IMR-90 (cell line): ENCODE results near the gene FOXD4L3. TPM values are rescaled to one million over a fixed set of nuclear protein-coding genes. Genes with fewer than 3 reads are reported as not detected.
"Not testable (repeated sequence)": the region's sequence is repeated elsewhere in the genome, so short reads cannot be mapped to it uniquely, and the experiment has no call there.

ENCODE experiments used
- ATAC-seq: fragments of 200-7000 bp; cut with Tn5 transposase; 2 replicates; pipeline ENCODE4 v1.9.1; 2020; ENCODE audit warnings: low read depth, mild to moderate bottlenecking, moderate library complexity
- BruUV-seq: library from RNA; stranded (reverse); fragments of 400-500 nt; replicated peaks from 2 replicates; lab custom pipeline; 2021; lab: Mats Ljungman, UMichigan
- CTCF ChIA-PET: fragments of 300-600 bp; formaldehyde crosslinking; extraction: SDS; loops from one replicate; lab custom pipeline; 2021; ENCODE audit warnings: antibody characterized with exemption; lab: Yijun Ruan, JAX
- POLR2A ChIA-PET: fragments of 300-600 bp; sonication (Branson Sonifier 250); formaldehyde crosslinking; loops from one replicate; lab custom pipeline; 2022; ENCODE audit warnings: antibody characterized with exemption; ENCODE audit not compliant: unreplicated experiment; lab: Charles Lee
- DNase-seq: peaks from one replicate; pipeline ENCODE4 v3.0.0; 2013
- H2AFZ ChIP-seq: replicated peaks from 2 replicates; pipeline ENCODE3; 2013; ENCODE audit warnings: low read length, mild to moderate bottlenecking; ENCODE audit not compliant: poor library complexity
- H2AK5ac ChIP-seq: 2 replicates; pipeline ENCODE4 v1.6.1; 2013; ENCODE audit warnings: low read depth, low read length, inconsistent platforms
- H2AK9ac ChIP-seq: replicated peaks from 2 replicates; pipeline ENCODE3; 2013; ENCODE audit warnings: mild to moderate bottlenecking, low read depth, low read length, moderate library complexity; ENCODE audit not compliant: poor library complexity
- H2BK120ac ChIP-seq: 2 replicates; pipeline ENCODE4 v1.6.1; 2013; ENCODE audit warnings: low read depth, low read length, inconsistent platforms
- H2BK15ac ChIP-seq: 3 replicates; pipeline ENCODE4 v1.6.1; 2013; ENCODE audit warnings: low read depth, low read length, inconsistent platforms
- H2BK20ac ChIP-seq: 2 replicates; pipeline ENCODE4 v1.6.1; 2013; ENCODE audit warnings: low read depth, mild to moderate bottlenecking, inconsistent platforms, low read length, moderate library complexity
- H2BK5ac ChIP-seq: 2 replicates; pipeline ENCODE4 v1.6.1; 2013; ENCODE audit warnings: mild to moderate bottlenecking, low read depth, low read length, inconsistent platforms; ENCODE audit not compliant: poor library complexity, severe bottlenecking
- H3K14ac ChIP-seq: replicated peaks from 2 replicates; pipeline ENCODE4 v1.6.1; 2013; ENCODE audit warnings: low read depth, low read length, inconsistent platforms
- H3K18ac ChIP-seq: 2 replicates; pipeline ENCODE4 v1.6.1; 2013; ENCODE audit warnings: low read depth, low read length, control low read depth
- H3K23ac ChIP-seq: 2 replicates; pipeline ENCODE4 v1.6.1; 2013; ENCODE audit warnings: low read depth, low read length, inconsistent platforms
- H3K27ac ChIP-seq: 2 replicates; pipeline ENCODE4 v1.5.1; 2013; ENCODE audit warnings: mild to moderate bottlenecking, control low read depth, low read length; ENCODE audit not compliant: insufficient read depth
- H3K27me3 ChIP-seq: 2 replicates; pipeline ENCODE4 v1.6.1; 2013; ENCODE audit warnings: low read length; ENCODE audit not compliant: control insufficient read depth, insufficient read depth
- H3K36me3 ChIP-seq: 2 replicates; pipeline ENCODE4 v1.6.1; 2013; ENCODE audit warnings: low read length, mixed read lengths; ENCODE audit not compliant: control insufficient read depth, insufficient read depth
- H3K4ac ChIP-seq: 2 replicates; pipeline ENCODE4 v1.6.1; 2013; ENCODE audit warnings: low read depth, low read length, inconsistent platforms
- H3K4me1 ChIP-seq: 2 replicates; pipeline ENCODE4 v1.6.1; 2013; ENCODE audit warnings: low read length, mixed read lengths; ENCODE audit not compliant: control insufficient read depth, insufficient read depth
- H3K4me2 ChIP-seq: 2 replicates; pipeline ENCODE4 v1.6.1; 2013; ENCODE audit warnings: low read depth, mild to moderate bottlenecking, control low read depth, low read length, moderate library complexity
- H3K4me3 ChIP-seq: 2 replicates; pipeline ENCODE4 v1.5.1; 2013; ENCODE audit warnings: low read depth, mild to moderate bottlenecking, control low read depth, low read length, moderate library complexity; ENCODE audit not compliant: insufficient read depth
- H3K56ac ChIP-seq: 2 replicates; pipeline ENCODE4 v1.6.1; 2013; ENCODE audit warnings: low read length, inconsistent platforms; ENCODE audit not compliant: insufficient read depth; ENCODE audit errors: extremely low read depth
- H3K79me1 ChIP-seq, 2 experiments: 2 replicates each; pipeline ENCODE4 v1.6.1; 2013; ENCODE audit warnings: low read length in 2 of 2, inconsistent platforms in 1 of 2, low read depth in 1 of 2
- H3K9ac ChIP-seq: 2 replicates; pipeline ENCODE4 v1.6.1; 2013; ENCODE audit warnings: low read depth, low read length, control low read depth
- H3K9me1 ChIP-seq: 2 replicates; pipeline ENCODE4 v1.6.1; 2013; ENCODE audit warnings: low read length, inconsistent platforms; ENCODE audit not compliant: insufficient read depth
- H3K9me3 ChIP-seq: 2 replicates; pipeline ENCODE4 v1.6.1; 2013; ENCODE audit warnings: low read length; ENCODE audit not compliant: control insufficient read depth, insufficient read depth
- H4K20me1 ChIP-seq: 2 replicates; pipeline ENCODE4 v1.6.1; 2013; ENCODE audit warnings: low read length, inconsistent platforms; ENCODE audit not compliant: insufficient read depth
- H4K5ac ChIP-seq: 2 replicates; pipeline ENCODE4 v1.6.1; 2013; ENCODE audit warnings: mild to moderate bottlenecking, low read depth, low read length, control low read depth
- H4K8ac ChIP-seq, 2 experiments: 2 replicates each; pipeline ENCODE4 v1.6.1; 2013; ENCODE audit warnings: low read depth in 2 of 2, low read length in 2 of 2, control low read depth in 1 of 2, inconsistent platforms in 1 of 2
- H4K91ac ChIP-seq: 2 replicates; pipeline ENCODE4 v1.6.1; 2013; ENCODE audit warnings: low read depth, low read length, inconsistent platforms; ENCODE audit not compliant: insufficient read depth
- WGBS, 2 experiments: methylation state at CpG; one replicate each; pipeline versions ENCODE4 v1.1.5 to v1.1.7; 2013; ENCODE audit warnings: missing lambda C conversion rate in 2 of 2; ENCODE audit not compliant: insufficient read length in 1 of 2; ENCODE audit errors: extremely low coverage in 2 of 2; 5-methylcytosine and 5-hydroxymethylcytosine counted together
- dilution Hi-C: fragments of 300-500 bp; cut with HindIII; formaldehyde crosslinking; loops from one replicate; pipeline ENCODE4 v1.14.3; 2018; ENCODE audit warnings: low sequenced_read_pairs; ENCODE audit not compliant: unreplicated experiment
- in situ Hi-C: fragments of 300-500 bp; cut with MboI; formaldehyde crosslinking; loops from 3 replicates; pipeline ENCODE4 v1.14.3; 2019; ENCODE audit warnings: low sequenced_read_pairs, inconsistent platforms, mixed read lengths
- intact Hi-C: fragments of 100-400 bp; cut with micrococcal nuclease; formaldehyde crosslinking; loops from 2 replicates; pipeline ENCODE4 v1.10.0; 2022
- polyA plus RNA-seq, 3 experiments: library from polyadenylated mRNA; depleted of rRNA; stranded (reverse); fragments of >200 nt; gene quantifications; 2 replicates each; pipeline ENCODE4 v1.2.3, GENCODE V29; 2012; ENCODE audit warnings: low replicate concordance in 1 of 3
- total RNA-seq: library from RNA; depleted of rRNA; stranded (reverse); fragments of >200 nt; gene quantifications from 2 replicates; pipeline ENCODE4 v1.2.3, GENCODE V29; 2012

Gene FOXD4L3
- total and polyA plus RNA-seq, 2 of the 4 experiments (the other 2 are of a cell fraction): not detected

- DNase-seq, H2BK120ac ChIP-seq, dilution Hi-C loops, H2AK5ac ChIP-seq, H3K4ac ChIP-seq, POLR2A ChIA-PET, H4K8ac ChIP-seq, H2AFZ ChIP-seq, H3K79me1 ChIP-seq, in situ Hi-C loops, CTCF ChIA-PET, H3K9me3 ChIP-seq, H3K4me1 ChIP-seq, ATAC-seq, H3K4me2 ChIP-seq, H3K18ac ChIP-seq, H3K9me1 ChIP-seq, H2BK5ac ChIP-seq, H4K20me1 ChIP-seq, H3K27ac ChIP-seq, H3K56ac ChIP-seq, intact Hi-C loops, H3K27me3 ChIP-seq, BruUV-seq, H3K23ac ChIP-seq, H2BK20ac ChIP-seq, H3K9ac ChIP-seq, H3K36me3 ChIP-seq, H4K5ac ChIP-seq, H2AK9ac ChIP-seq, H2BK15ac ChIP-seq, H3K14ac ChIP-seq, H4K91ac ChIP-seq, H3K4me3 ChIP-seq: not testable (repeated sequence)
- no CpG with 5 or more reads among the region's 30 CpGs for WGBS, 2 experiments
These were observed 1.1 kb downstream of the FOXD4L3 start for GRCh38 chr9:68303771-68304170.

GRCh38 chr9:68304212-68304611 lies 1.5 kb downstream of the FOXD4L3 start:
- H2AFZ ChIP-seq, H3K27ac ChIP-seq, H3K4me2 ChIP-seq, H3K18ac ChIP-seq, H3K9ac ChIP-seq, H2AK9ac ChIP-seq, H4K91ac ChIP-seq, H2AK5ac ChIP-seq, H2BK120ac ChIP-seq, intact Hi-C loops, H3K14ac ChIP-seq, H3K4me1 ChIP-seq, H3K79me1 ChIP-seq, H3K4ac ChIP-seq, dilution Hi-C loops, H2BK15ac ChIP-seq, H4K5ac ChIP-seq, H3K9me1 ChIP-seq, H3K4me3 ChIP-seq, H4K20me1 ChIP-seq, H3K23ac ChIP-seq, H3K56ac ChIP-seq, H2BK20ac ChIP-seq, ATAC-seq, BruUV-seq, H4K8ac ChIP-seq, H2BK5ac ChIP-seq, H3K36me3 ChIP-seq, DNase-seq, H3K27me3 ChIP-seq, H3K9me3 ChIP-seq, CTCF ChIA-PET, POLR2A ChIA-PET, in situ Hi-C loops: not testable (repeated sequence)
- WGBS, 2 experiments: no CpG with 5 or more reads among the region's 21 CpGs
